ENCODE measurements around the gene EML4. TPM values are rescaled to one million over a fixed set of nuclear protein-coding genes. Genes with fewer than 3 reads are reported as not detected.

The EML4 gene
- total RNA-seq, 2 donors from 2014 or later, result 32.8 to 59.9 TPM

DNA sequence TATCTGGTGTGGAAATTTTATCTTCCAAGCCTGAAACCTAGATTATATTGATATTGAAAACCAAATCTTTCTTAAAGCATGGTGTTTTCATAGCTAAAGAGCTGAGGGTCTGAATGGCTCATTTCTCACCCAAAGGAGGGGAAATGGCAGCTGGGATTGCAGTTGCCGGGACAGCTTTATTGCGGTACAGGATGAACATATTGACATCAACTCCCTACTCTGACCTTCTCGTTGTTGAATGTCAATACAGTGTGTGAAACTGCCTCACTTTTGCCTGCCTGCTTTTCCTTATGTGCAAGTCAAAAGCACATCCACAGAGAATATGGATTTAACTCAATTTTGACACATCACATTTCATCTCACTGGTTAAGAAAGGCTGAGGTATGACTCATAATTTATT, 195.5 kb downstream of the EML4 start:
- TF ChIP-seq, protein P1, sequence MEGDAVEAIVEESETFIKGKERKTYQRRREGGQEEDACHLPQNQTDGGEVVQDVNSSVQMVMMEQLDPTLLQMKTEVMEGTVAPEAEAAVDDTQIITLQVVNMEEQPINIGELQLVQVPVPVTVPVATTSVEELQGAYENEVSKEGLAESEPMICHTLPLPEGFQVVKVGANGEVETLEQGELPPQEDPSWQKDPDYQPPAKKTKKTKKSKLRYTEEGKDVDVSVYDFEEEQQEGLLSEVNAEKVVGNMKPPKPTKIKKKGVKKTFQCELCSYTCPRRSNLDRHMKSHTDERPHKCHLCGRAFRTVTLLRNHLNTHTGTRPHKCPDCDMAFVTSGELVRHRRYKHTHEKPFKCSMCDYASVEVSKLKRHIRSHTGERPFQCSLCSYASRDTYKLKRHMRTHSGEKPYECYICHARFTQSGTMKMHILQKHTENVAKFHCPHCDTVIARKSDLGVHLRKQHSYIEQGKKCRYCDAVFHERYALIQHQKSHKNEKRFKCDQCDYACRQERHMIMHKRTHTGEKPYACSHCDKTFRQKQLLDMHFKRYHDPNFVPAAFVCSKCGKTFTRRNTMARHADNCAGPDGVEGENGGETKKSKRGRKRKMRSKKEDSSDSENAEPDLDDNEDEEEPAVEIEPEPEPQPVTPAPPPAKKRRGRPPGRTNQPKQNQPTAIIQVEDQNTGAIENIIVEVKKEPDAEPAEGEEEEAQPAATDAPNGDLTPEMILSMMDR (IDR thresholded peaks at IDR 0.05), result no peak

DNA sequence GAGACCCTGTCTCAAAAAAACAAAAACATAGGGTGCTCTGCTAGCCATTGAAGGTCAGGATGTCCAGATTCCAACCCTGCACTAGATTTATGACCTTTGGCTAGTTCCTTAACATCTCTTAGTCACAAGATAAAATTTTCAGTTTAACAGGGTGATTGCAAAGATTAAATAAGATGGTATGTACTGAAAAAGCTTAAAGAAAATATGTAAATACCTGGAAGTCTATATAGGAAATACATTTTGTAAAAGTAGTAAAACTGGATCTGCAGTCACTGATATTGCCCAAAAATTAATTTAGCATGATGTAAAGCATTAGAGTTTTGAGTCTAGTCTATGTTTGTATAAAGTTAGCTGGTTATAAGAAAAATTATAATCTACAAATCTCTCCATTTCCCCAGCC, 197.3 kb downstream of the EML4 start:
- DNase-seq (ENCODE audit: low spot score) (no peak), ATAC-seq (ENCODE audit: insufficient number of reproducible peaks, low FRiP score, low read depth) (no peak)
- Histone ChIP-seq H3K36me3 (no peaks in the 10 kb centered on the region), H3K9me3 (no peaks in the 10 kb centered on the region), H3K4me3 (no peak overlapping the region), H3K27ac (no peak overlapping the region), H3K4me1 (ENCODE audit: control insufficient read depth in 1 of 2, low read depth in 2 of 2) (peaks cover 0 to 7% of the 10 kb centered on the region in 2 donors), H3K27me3 (replicated peaks; ENCODE audit: insufficient read depth) (no peaks in the 10 kb centered on the region)
- TF ChIP-seq, protein P1 (IDR thresholded peaks at IDR 0.05), result no peak

More for the DNA sequence above, 195.5 kb downstream of the EML4 start:
- no peak for DNase-seq (ENCODE audit: low spot score)
- Histone ChIP-seq H3K4me1 (ENCODE audit: control insufficient read depth in 1 of 2, low read depth in 2 of 2) (peaks cover 3 to 14% of the 10 kb centered on the region in 2 donors), H3K36me3 (no peaks in the 10 kb centered on the region), H3K9me3 (no peaks in the 10 kb centered on the region), H3K27me3 (replicated peaks; ENCODE audit: insufficient read depth) (no peaks in the 10 kb centered on the region), H3K4me3 (no peak overlapping the region), H3K27ac (no peak overlapping the region)
- no peak for ATAC-seq (ENCODE audit: insufficient number of reproducible peaks, low FRiP score, low read depth)

- TF ChIP-seq, protein P1 (IDR thresholded peaks at IDR 0.05), result no peak
- DNase-seq (ENCODE audit: low spot score) (no peak), ATAC-seq (ENCODE audit: insufficient number of reproducible peaks, low FRiP score, low read depth) (no peak)
- Histone ChIP-seq H3K27me3 (replicated peaks; ENCODE audit: insufficient read depth) (no peaks in the 10 kb centered on the region), H3K4me3 (no peak overlapping the region), H3K36me3 (no peaks in the 10 kb centered on the region), H3K9me3 (no peaks in the 10 kb centered on the region), H3K27ac (no peak overlapping the region), H3K4me1 (ENCODE audit: control insufficient read depth in 1 of 2, low read depth in 2 of 2) (no peaks in the 10 kb centered on the region)
Measured at GRCh38 chr2:42367835-42368234, 198.7 kb downstream of the EML4 start.

- no peaks in the 10 kb centered on the region for H3K27me3 ChIP-seq (replicated peaks; ENCODE audit: insufficient read depth)
- TF ChIP-seq, protein P1 (IDR thresholded peaks at IDR 0.05), result no peak
- H3K9me3 ChIP-seq, result no peaks in the 10 kb centered on the region
- DNase-seq (ENCODE audit: low spot score), result no peak
- no peaks in the 10 kb centered on the region for H3K4me1 ChIP-seq (ENCODE audit: control insufficient read depth in 1 of 2, low read depth in 2 of 2)
- no peak overlapping the region for H3K4me3 ChIP-seq
- ATAC-seq (ENCODE audit: insufficient number of reproducible peaks, low FRiP score, low read depth), result no peak
- no peak overlapping the region for H3K27ac ChIP-seq
- no peaks in the 10 kb centered on the region for H3K36me3 ChIP-seq
Measured at GRCh38 chr2:42368817-42369531, 199.8 kb downstream of the EML4 start.

DNA sequence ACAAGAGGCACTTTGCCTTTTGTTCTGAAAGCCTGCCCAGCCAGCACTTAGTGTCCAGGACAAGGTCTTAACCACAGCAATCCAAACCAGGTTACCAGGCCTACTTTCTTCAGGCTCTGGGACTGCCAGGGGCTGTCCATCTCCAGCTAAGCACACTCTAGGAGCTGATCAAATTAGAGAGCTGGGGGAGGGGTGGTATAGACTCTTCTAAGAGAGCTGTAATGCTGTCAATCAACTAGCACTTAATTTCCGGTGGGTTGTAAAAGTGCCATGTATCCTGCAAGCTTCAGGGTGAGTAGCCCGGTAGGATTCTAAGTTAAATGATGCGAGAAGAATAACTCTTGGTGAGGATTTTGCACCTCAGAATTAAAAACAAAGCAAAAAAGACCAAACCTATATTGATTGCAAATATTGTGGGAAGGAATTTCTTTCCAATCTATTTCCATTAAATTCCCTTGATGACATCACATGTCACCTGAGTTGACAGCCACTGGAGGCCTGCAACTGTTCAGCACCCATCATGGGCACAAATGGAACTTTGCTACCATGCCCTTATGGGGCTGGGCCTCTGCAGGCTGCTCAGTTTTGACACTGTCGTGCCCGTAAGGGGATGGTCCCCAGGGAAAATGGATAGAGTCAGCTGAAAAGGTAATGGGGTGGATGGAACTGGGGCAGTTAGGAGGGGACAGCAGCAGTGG, 200.5 kb downstream of the EML4 start:
- no peaks in the 10 kb centered on the region for H3K27me3 ChIP-seq (replicated peaks; ENCODE audit: insufficient read depth)
- no peak overlapping the region for H3K4me3 ChIP-seq
- H3K4me1 ChIP-seq (ENCODE audit: control insufficient read depth in 1 of 2, low read depth in 2 of 2), result no peaks in the 10 kb centered on the region
- no peak for DNase-seq (ENCODE audit: low spot score)
- H3K36me3 ChIP-seq, result no peaks in the 10 kb centered on the region
- H3K9me3 ChIP-seq, result no peaks in the 10 kb centered on the region
- no peak overlapping the region for H3K27ac ChIP-seq
- no peak for ATAC-seq (ENCODE audit: insufficient number of reproducible peaks, low FRiP score, low read depth)
- TF ChIP-seq, protein P1 (IDR thresholded peaks at IDR 0.05), result no peak
